ENCODE results near the gene MAD2L2. TPM values are rescaled to one million over a fixed set of nuclear protein-coding genes. Genes with fewer than 3 reads are reported as not detected.

Gene MAD2L2
- total RNA-seq, 4 donors from 2014 or later, result 19.4 to 43.7 (median 24.3) TPM

GRCh38 chr1:11668516-11668915 is 12.4 kb downstream of the MAD2L2 start:
- Histone ChIP-seq H3K4me1 (peaks cover 0 to 15% (median 4%) of the 10 kb centered on the region in 3 donors), H3K27me3 (no peaks in the 10 kb centered on the region), H3K9me3 (no peaks in the 10 kb centered on the region), H3K36me3 (peaks cover 0 to 50% of the 10 kb centered on the region in 2 donors), H3K4me3 (no peak overlapping the region), H3K27ac (no peak overlapping the region)
- TF ChIP-seq CTCF (IDR thresholded peaks at IDR 0.05) (no peak), POLR2AphosphoS5 (IDR thresholded peaks at IDR 0.05) (no peak), POLR2A (IDR thresholded peaks at IDR 0.05) (no peak), EP300 (IDR thresholded peaks at IDR 0.05) (no peak)
- 87% methylated on average over 3 of the region's 14 CpGs; no CpG with 5 or more reads in 1 of the 2 donors for WGBS, 2 donors (ENCODE audit: low coverage in 1 of 2)
- ATAC-seq, result no peak

- Histone ChIP-seq H3K27me3 (no peaks in the 10 kb centered on the region), H3K27ac (peak overlapping the region; percentile 57 to 94 (median 90)), H3K9me3 (no peaks in the 10 kb centered on the region), H3K4me3 (peak overlapping the region; percentile 56 to 81), H3K4me1 (peaks cover 0 to 16% (median 4%) of the 10 kb centered on the region in 3 donors), H3K36me3 (peaks cover 0 to 42% of the 10 kb centered on the region in 2 donors)
- TF ChIP-seq CTCF (IDR thresholded peaks at IDR 0.05) (peak in 1 of 4 experiments; percentile 2), EP300 (IDR thresholded peaks at IDR 0.05) (no peak), POLR2AphosphoS5 (IDR thresholded peaks at IDR 0.05) (no peak), POLR2A (IDR thresholded peaks at IDR 0.05) (peak in 1 of 2 donors; percentile 11)
- ATAC-seq, result peak; percentile 52
- WGBS, 2 donors (ENCODE audit: low coverage in 1 of 2), result 0% methylated on average over 6 of the region's 66 CpGs; no CpG with 5 or more reads in 1 of the 2 donors
These were observed 16.4 kb downstream of the MAD2L2 start for GRCh38 chr1:11664336-11665065.

- no peak for ATAC-seq
- 86% methylated on average over 5 of the region's 17 CpGs; no CpG with 5 or more reads in 1 of the 2 donors for WGBS, 2 donors (ENCODE audit: low coverage in 1 of 2)
- no peak for TF ChIP-seq POLR2A (IDR thresholded peaks at IDR 0.05)
- no peak for TF ChIP-seq POLR2AphosphoS5 (IDR thresholded peaks at IDR 0.05)
- TF ChIP-seq CTCF (IDR thresholded peaks at IDR 0.05), result no peak
- TF ChIP-seq EP300 (IDR thresholded peaks at IDR 0.05), result no peak
These were observed 19.8 kb downstream of the MAD2L2 start for GRCh38 chr1:11661103-11661502.

GRCh38 chr1:11659748-11660147 is 21.2 kb downstream of the MAD2L2 start:
- TF ChIP-seq CTCF (IDR thresholded peaks at IDR 0.05), result no peak
- no peak for TF ChIP-seq POLR2AphosphoS5 (IDR thresholded peaks at IDR 0.05)
- TF ChIP-seq EP300 (IDR thresholded peaks at IDR 0.05), result no peak
- TF ChIP-seq POLR2A (IDR thresholded peaks at IDR 0.05), result no peak
- ATAC-seq, result no peak
- Histone ChIP-seq H3K27ac (no peak overlapping the region), H3K27me3 (no peaks in the 10 kb centered on the region), H3K4me3 (no peak overlapping the region), H3K9me3 (no peaks in the 10 kb centered on the region), H3K36me3 (peaks cover 0 to 66% of the 10 kb centered on the region in 2 donors), H3K4me1 (peaks cover 5 to 21% (median 13%) of the 10 kb centered on the region in 3 donors)
- 74 to 85% methylated on average over 4 of the region's 4 CpGs for WGBS, 2 donors (ENCODE audit: low coverage in 1 of 2)

More at GRCh38 chr1:11661103-11661502, 19.8 kb downstream of the MAD2L2 start:
- Histone ChIP-seq H3K27me3 (no peaks in the 10 kb centered on the region), H3K9me3 (no peaks in the 10 kb centered on the region), H3K4me3 (no peak overlapping the region), H3K4me1 (peaks cover 0 to 16% (median 4%) of the 10 kb centered on the region in 3 donors), H3K27ac (no peak overlapping the region), H3K36me3 (peaks cover 0 to 63% of the 10 kb centered on the region in 2 donors)

GRCh38 chr1:11658542-11658941 is 22.4 kb downstream of the MAD2L2 start:
- H3K9me3 ChIP-seq, result no peaks in the 10 kb centered on the region
- peaks cover 5 to 23% (median 9%) of the 10 kb centered on the region in 3 donors for H3K4me1 ChIP-seq
- no peak overlapping the region for H3K27ac ChIP-seq
- TF ChIP-seq POLR2AphosphoS5 (IDR thresholded peaks at IDR 0.05), result no peak
- TF ChIP-seq POLR2A (IDR thresholded peaks at IDR 0.05), result no peak
- TF ChIP-seq CTCF (IDR thresholded peaks at IDR 0.05), result no peak
- no peak for TF ChIP-seq EP300 (IDR thresholded peaks at IDR 0.05)
- H3K4me3 ChIP-seq, result no peak overlapping the region
- no peak for ATAC-seq
- peaks cover 0 to 66% of the 10 kb centered on the region in 2 donors for H3K36me3 ChIP-seq
- H3K27me3 ChIP-seq, result no peaks in the 10 kb centered on the region
- WGBS, 2 donors (ENCODE audit: low coverage in 1 of 2), result 80% methylated on average over 2 of the region's 23 CpGs; no CpG with 5 or more reads in 1 of the 2 donors
